GM21423 (cell line): ENCODE results near the gene SVBP.
"Not testable (repeated sequence)": the region's sequence is repeated elsewhere in the genome, so short reads cannot be mapped to it uniquely, and the experiment has no call there.

Experiments used
- ATAC-seq: cut with Tn5 transposase; IDR thresholded peaks from one replicate; pipeline ENCODE4 v1.9.1; 2021; ENCODE audit warnings: mild to moderate bottlenecking, moderate library complexity; ENCODE audit not compliant: unreplicated experiment

SVBP gene

GRCh38 chr1:42816585-42817439 lies at the start of gene SVBP, which contains the start of gene ERMAP:
TSS of gene SVBP (minus strand) at chr1:42817397. CDS start at chr1:42816544, 853 bp downstream.
TSS of gene ERMAP (plus strand) at chr1:42817122. CDS start at chr1:42830449, 13,327 bp downstream.
- peak; percentile 82 for ATAC-seq

- ATAC-seq = no peak
Measured at GRCh38 chr1:42866549-42866948, 49.4 kb upstream of the SVBP start.

- no peak for ATAC-seq
Measured at GRCh38 chr1:42861014-42861399, 43.8 kb upstream of the SVBP start.

GRCh38 chr1:42860339-42861013 lies 43.3 kb upstream of the SVBP start:
- ATAC-seq = no peak

- not testable (repeated sequence) for ATAC-seq
Measured at GRCh38 chr1:42859366-42859765, 42.2 kb upstream of the SVBP start.

GRCh38 chr1:42856554-42856953 lies 39.4 kb upstream of the SVBP start:
- not testable (repeated sequence) for ATAC-seq

- no peak for ATAC-seq
Measured at GRCh38 chr1:42853116-42853884, 36.1 kb upstream of the SVBP start.

GRCh38 chr1:42852608-42852980 lies 35.4 kb upstream of the SVBP start:
- no peak for ATAC-seq

GRCh38 chr1:42851960-42852607 lies 34.9 kb upstream of the SVBP start:
- no peak for ATAC-seq

- ATAC-seq = no peak
Measured at GRCh38 chr1:42851420-42851819, 34.2 kb upstream of the SVBP start.

GRCh38 chr1:42849944-42850343 lies 32.7 kb upstream of the SVBP start:
- ATAC-seq = no peak

GRCh38 chr1:42848823-42849537 lies 31.8 kb upstream of the SVBP start:
- no peak for ATAC-seq

- ATAC-seq = no peak
Measured at GRCh38 chr1:42847721-42848460, 30.7 kb upstream of the SVBP start.

- peak; percentile 4 for ATAC-seq
Measured at GRCh38 chr1:42847111-42847595, 30.0 kb upstream of the SVBP start.

- ATAC-seq = peak; percentile 80
Measured at GRCh38 chr1:42846257-42847110, 29.3 kb upstream of the SVBP start, which contains the start of gene ZNF691. TSS of gene ZNF691 (plus strand) at chr1:42846613. CDS start at chr1:42849659, 3,046 bp downstream.

GRCh38 chr1:42845866-42846256 lies 28.7 kb upstream of the SVBP start:
- ATAC-seq = peak; percentile 15

GRCh38 chr1:42845193-42845592 lies 28.0 kb upstream of the SVBP start:
- no peak for ATAC-seq

GRCh38 chr1:42844592-42845140 lies 27.5 kb upstream of the SVBP start:
- no peak for ATAC-seq
